KOPT-K1 (cell line): ENCODE measurements around the gene DHRS1.
A peak's percentile ranks its signal among the peaks of the same experiment; 100 is the strongest.

Source experiments
- H3K27ac ChIP-seq: fragments of 200-600 bp; sonication (generic); 2 replicates; pipeline ENCODE4 v1.5.1; 2016; ENCODE audit warnings: antibody characterized with exemption, mild to moderate bottlenecking, low read depth, low read length; ENCODE audit not compliant: poor library complexity, severe bottlenecking
- H3K36me3 ChIP-seq: fragments of 200-600 bp; sonication (generic); 2 replicates; pipeline ENCODE4 v1.5.1; 2017; ENCODE audit warnings: antibody characterized with exemption, mild to moderate bottlenecking, low read length, moderate library complexity; ENCODE audit not compliant: insufficient read depth
- H3K9me3 ChIP-seq: fragments of 200-600 bp; sonication (generic); 2 replicates; pipeline ENCODE4 v1.5.1; 2017; ENCODE audit warnings: antibody characterized with exemption, low read length, mild to moderate bottlenecking; ENCODE audit not compliant: insufficient read depth, poor library complexity, severe bottlenecking

The DHRS1 gene

GRCh38 chr14:24271134-24271833 lies 28.3 kb downstream of the DHRS1 start, which contains the start of gene RABGGTA:
Gene RABGGTA, minus strand, starts transcription at chr14:24271597. Its CDS starts 482 bp downstream, at chr14:24271115.
- Histone ChIP-seq H3K9me3 (no peaks in the 10 kb centered on the region), H3K36me3 (peaks cover 16% of the 10 kb centered on the region; the same call in 1 of the 2 replicates), H3K27ac (peak within 1 kb of the TSS; percentile 77)

GRCh38 chr14:24270537-24271133 lies 28.9 kb downstream of the DHRS1 start:
- H3K36me3 ChIP-seq: peaks cover 21% of the 10 kb centered on the region; the same call in 1 of the 2 replicates
- no peaks in the 10 kb centered on the region for H3K9me3 ChIP-seq
- H3K27ac ChIP-seq: peak overlapping the region; percentile 77

- H3K36me3 ChIP-seq: peaks cover 21% of the 10 kb centered on the region; the same call in 1 of the 2 replicates
- H3K9me3 ChIP-seq: no peaks in the 10 kb centered on the region
- no peak overlapping the region for H3K27ac ChIP-seq
Measured at GRCh38 chr14:24269910-24270536, 29.6 kb downstream of the DHRS1 start.

DNA sequence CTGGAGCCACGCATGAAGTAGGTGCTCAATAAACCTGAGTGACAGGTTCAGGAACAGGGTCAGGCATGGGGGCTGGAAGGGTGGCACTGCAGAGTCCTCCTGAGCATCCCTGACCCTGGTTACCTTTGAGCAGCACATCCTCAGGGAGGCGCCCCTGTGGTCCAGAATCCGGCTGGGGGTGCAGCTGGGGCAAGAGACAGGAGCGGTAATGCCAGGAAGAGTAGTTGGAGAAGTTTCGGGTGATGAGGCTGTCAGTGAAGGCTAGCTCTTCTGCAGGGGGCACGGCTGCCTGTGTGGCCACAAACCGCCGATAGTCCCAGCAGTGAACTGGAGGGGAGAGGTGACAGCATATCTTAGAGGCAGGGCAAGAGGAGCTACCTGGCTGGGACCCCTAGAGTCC lies 30.2 kb downstream of the DHRS1 start:
- Histone ChIP-seq H3K36me3 (peaks cover 21% of the 10 kb centered on the region; the same call in 1 of the 2 replicates), H3K27ac (no peak overlapping the region), H3K9me3 (no peaks in the 10 kb centered on the region)

GRCh38 chr14:24268225-24268624 lies 31.4 kb downstream of the DHRS1 start:
- Histone ChIP-seq H3K36me3 (peaks cover 21% of the 10 kb centered on the region; the same call in 1 of the 2 replicates), H3K27ac (no peak overlapping the region), H3K9me3 (no peaks in the 10 kb centered on the region)

DNA sequence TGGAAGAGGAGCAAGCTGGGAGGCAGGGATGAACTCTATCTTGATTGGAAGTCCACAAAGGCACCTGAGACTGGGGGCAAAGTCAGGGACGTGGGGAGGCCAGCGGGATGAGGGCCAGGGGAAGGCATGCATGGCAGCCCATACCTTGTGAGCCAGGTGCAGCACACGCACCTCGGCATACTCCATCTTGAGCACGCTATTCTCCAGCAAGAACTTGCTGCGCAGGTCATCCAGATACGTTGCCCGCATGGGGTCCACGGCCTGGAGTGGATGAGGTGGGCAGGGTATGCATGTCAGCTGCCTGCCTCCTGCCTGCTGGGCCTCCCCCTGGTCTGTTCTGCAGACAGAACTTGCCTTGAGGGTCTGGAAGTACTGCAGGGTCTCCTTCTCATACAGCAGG lies 32.1 kb downstream of the DHRS1 start:
- no peak overlapping the region for H3K27ac ChIP-seq
- peaks cover 21% of the 10 kb centered on the region; the same call in 1 of the 2 replicates for H3K36me3 ChIP-seq
- no peaks in the 10 kb centered on the region for H3K9me3 ChIP-seq

DNA sequence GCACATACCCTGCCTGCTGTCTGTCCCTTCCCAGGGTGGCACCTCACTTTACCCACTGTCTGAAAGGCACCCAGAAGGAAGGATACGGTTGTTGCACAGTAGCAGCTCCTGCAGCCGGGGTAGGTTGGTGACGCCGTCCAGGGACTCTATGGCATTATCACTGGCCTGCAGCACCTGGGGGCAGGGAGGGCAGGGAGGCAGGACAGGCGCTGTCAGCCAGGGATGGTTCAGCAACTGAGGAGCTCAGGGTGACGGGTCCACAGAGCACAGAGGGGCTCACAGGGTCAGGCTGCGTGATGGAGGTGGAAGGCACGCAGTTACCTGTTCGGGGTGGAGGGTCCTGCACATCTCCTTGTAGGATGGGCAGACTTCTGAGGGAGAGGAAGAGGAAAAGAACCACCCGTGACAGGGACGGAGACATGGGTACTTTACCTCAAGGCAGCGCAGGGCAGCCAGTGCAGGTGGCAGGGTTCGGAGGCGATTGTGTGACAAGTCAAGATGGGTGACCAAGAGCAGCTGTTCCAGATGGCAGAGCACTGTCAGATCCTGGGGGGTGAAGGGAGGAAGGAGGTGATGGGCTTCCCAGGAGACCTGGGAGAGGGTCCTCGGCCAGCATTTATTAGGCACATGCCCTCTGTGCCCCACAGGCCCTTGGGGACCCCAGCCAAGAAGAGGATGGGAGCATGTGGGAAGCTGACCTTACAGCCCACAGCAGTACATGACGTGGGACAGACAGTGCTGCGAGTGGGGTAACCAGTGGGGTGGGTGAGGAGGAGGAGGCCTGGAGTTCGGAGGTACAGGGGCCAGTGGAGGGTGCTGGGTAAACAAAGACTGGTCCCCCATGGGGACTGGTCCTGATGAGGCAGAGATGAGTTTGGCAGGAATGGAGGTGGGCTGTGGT lies 33.0 kb downstream of the DHRS1 start:
- peaks cover 21% of the 10 kb centered on the region; the same call in 1 of the 2 replicates for H3K36me3 ChIP-seq
- H3K9me3 ChIP-seq: no peaks in the 10 kb centered on the region
- H3K27ac ChIP-seq: no peak overlapping the region

GRCh38 chr14:24264298-24264697 lies 35.3 kb downstream of the DHRS1 start:
- Histone ChIP-seq H3K9me3 (no peaks in the 10 kb centered on the region), H3K27ac (no peak overlapping the region), H3K36me3 (peaks cover 21% of the 10 kb centered on the region; the same call in 1 of the 2 replicates)

DNA sequence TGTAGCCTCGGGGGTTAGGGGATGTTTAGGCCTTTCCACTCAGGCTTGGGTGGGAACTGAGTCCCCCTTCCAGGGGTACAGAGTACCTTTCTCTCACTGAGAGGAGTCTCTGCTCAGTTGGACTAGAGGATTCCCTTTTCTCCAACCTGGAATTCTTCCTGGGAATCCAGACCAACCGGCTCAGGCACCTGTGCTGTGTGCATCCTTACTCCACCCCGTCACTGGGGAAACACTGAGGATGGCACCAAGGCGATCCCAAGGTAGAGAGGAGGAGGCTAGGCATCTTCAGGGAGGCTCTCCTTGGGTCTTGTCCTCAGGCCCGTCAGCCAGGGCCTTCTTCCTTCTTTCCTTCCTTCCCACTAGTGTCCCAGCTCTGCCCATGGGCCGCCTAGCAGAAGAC lies 35.7 kb downstream of the DHRS1 start:
- Histone ChIP-seq H3K9me3 (no peaks in the 10 kb centered on the region), H3K27ac (no peak overlapping the region), H3K36me3 (peaks cover 21% of the 10 kb centered on the region; the same call in 1 of the 2 replicates)

DNA sequence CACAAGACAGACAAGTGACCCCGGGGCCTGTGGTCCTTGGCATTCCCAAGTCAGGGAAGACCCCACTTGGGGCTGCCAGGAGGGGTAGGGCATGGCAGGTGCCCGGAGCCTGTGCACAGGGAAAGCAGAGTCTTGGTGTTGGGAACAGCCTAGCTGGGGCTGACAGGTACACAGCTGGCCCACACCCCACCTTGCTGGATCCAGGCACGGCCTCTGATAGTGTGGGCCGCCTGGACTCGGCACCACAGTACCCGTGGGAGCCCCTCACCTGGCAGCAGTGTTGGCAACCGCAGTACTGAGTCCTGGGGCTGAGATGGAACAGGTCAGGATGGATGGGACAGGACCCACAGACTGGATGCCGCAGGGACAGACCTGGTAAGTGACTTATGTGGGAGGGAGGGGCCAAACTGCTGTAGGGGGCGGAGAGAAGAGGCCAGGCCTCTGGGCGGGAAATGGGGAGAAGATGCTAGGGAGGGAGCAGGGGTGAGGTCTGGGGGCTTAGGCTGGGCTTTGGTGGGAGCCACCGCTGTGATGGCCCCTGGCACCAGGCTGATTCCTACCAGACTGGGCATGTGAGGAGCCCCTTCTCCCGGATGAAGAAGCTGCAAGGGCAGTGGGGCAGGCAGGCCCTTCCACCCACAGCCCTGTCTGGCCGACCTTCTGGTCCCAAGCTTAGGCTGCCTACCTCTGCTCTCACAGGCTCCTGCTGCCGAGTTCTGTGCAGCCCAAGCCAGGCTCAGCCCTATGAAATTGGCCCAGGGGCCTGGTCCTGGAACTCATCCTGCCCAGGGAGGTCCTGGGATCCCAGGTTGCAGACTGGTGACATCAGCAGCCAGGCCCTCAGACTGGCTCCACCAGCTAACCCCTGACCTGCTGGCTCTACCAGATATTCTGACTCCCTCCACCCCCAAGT lies 36.5 kb downstream of the DHRS1 start, which contains the start of gene TGM1:
TGM1 (minus strand) TSS at position 357 of the 913 bp plus-strand sequence. CDS start 825 bp downstream, outside the sequence.
- Histone ChIP-seq H3K27ac (no peak within 1 kb of the TSS), H3K9me3 (no peaks in the 10 kb centered on the region), H3K36me3 (peaks cover 21% of the 10 kb centered on the region; the same call in 1 of the 2 replicates)

- peaks cover 11% of the 10 kb centered on the region; the same call in 1 of the 2 replicates for H3K36me3 ChIP-seq
- H3K9me3 ChIP-seq: no peaks in the 10 kb centered on the region
Measured at GRCh38 chr14:24261969-24262327, 37.6 kb downstream of the DHRS1 start.

DNA sequence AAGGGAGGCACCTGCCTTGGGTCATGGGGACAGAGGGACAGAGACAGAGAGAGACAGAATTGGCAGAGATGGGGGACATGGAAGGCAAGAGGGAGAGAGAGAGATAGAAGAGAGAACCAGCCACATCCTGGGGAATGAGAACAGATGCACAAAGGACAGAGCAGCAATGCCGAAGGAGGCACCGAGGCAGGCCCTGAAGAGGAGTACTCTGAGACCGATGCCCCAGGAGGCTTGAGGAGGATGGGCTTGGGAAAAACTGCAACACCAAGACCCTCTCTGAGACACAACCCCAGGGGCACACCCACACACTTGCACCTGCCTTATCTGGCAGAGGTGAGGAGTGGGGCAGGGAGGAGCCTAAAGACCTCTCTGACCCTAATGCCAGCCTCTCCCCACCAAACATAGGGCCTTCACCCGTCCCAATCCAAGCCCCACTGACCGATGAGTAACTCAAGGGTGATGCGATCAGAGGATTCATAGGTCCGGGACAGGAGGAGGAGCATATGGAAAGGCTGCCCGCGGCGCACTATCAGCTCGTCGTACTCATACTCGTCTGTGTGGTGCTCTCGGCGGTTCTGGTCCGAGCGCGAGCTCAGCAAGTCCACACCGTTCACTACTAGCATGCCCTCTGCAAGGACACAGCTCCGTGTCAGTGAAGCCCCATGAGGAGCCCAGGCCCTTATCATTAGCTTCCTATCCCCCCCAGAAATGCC lies 38.2 kb downstream of the DHRS1 start:
- no peak overlapping the region for H3K27ac ChIP-seq
- H3K36me3 ChIP-seq: peaks cover 6% of the 10 kb centered on the region; the same call in 1 of the 2 replicates
- no peaks in the 10 kb centered on the region for H3K9me3 ChIP-seq

More at GRCh38 chr14:24261969-24262327, 37.6 kb downstream of the DHRS1 start:
- H3K27ac ChIP-seq: no peak overlapping the region

DNA sequence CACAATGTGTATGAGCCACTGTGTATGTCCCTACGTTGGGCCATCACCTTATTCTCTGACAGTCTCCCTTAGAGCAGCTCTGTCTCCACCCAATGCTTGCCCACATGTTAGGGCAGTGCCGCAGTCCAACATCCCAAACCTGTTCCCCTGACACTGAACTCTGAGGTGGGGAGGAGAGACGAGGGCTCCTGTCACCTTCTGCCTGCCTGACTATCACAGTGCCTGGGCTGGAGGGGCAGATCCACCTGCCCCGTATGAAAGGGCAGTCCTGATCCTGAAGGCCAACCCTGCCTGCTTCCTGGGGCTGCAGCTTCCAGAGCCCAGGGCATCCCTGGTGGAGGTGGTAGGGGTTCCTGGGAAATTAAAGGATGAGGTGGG lies 38.8 kb downstream of the DHRS1 start:
- no peak overlapping the region for H3K27ac ChIP-seq
- H3K36me3 ChIP-seq: no peaks in the 10 kb centered on the region; the same call in 1 of the 2 replicates
- no peaks in the 10 kb centered on the region for H3K9me3 ChIP-seq
